Karpas-422 (cell line): Measurements from ENCODE around the gene CCDC91. TPM values are rescaled to one million over a fixed set of nuclear protein-coding genes. Genes with fewer than 3 reads are reported as not detected.

Experiments
- DNase-seq: peaks from one replicate; pipeline ENCODE4 v3.0.0-alpha.2; 2015
- H2AFZ ChIP-seq: fragments of 200-600 bp; sonication (generic); 2 replicates; pipeline ENCODE4 v1.6.1; 2014; ENCODE audit warnings: antibody characterized with exemption, low read length, mixed read lengths
- H3K27ac ChIP-seq: fragments of 200-600 bp; sonication (generic); 2 replicates; pipeline ENCODE4 v1.5.1; 2014; ENCODE audit warnings: mild to moderate bottlenecking, low read length, moderate library complexity
- H3K27me3 ChIP-seq: fragments of 200-600 bp; sonication (generic); 2 replicates; pipeline ENCODE4 v1.6.1; 2014; ENCODE audit warnings: low read length, mixed read lengths
- H3K36me3 ChIP-seq: fragments of 200-600 bp; sonication (generic); 2 replicates; pipeline ENCODE4 v1.6.1; 2014; ENCODE audit warnings: low read length, mixed read lengths; ENCODE audit not compliant: insufficient read depth
- H3K4me1 ChIP-seq: fragments of 200-600 bp; sonication (generic); 2 replicates; pipeline ENCODE4 v1.6.1; 2014; ENCODE audit warnings: mild to moderate bottlenecking, low read length, mixed read lengths
- H3K4me2 ChIP-seq: fragments of 200-600 bp; sonication (generic); 2 replicates; pipeline ENCODE4 v1.6.1; 2014; ENCODE audit warnings: low read length, low read depth, mild to moderate bottlenecking; ENCODE audit not compliant: poor library complexity, severe bottlenecking
- H3K4me3 ChIP-seq: fragments of 200-600 bp; sonication (generic); 2 replicates; pipeline ENCODE4 v1.5.1; 2014; ENCODE audit warnings: mild to moderate bottlenecking, antibody characterized with exemption, low read length, mixed read lengths
- H3K79me2 ChIP-seq: fragments of 200-600 bp; sonication (generic); 2 replicates; pipeline ENCODE4 v1.6.1; 2014; ENCODE audit warnings: mild to moderate bottlenecking, low read length, mixed read lengths
- H3K9ac ChIP-seq: fragments of 200-600 bp; sonication (generic); 2 replicates; pipeline ENCODE4 v1.6.0; 2014; ENCODE audit warnings: low read length
- H3K9me2 ChIP-seq: fragments of 200-600 bp; sonication (generic), shearing (Covaris generic); replicated peaks from 2 replicates; pipeline ENCODE4 v1.6.0; 2014; ENCODE audit warnings: mild to moderate bottlenecking, low read length, moderate library complexity; ENCODE audit not compliant: insufficient read depth
- H3K9me3 ChIP-seq: fragments of 300-700, 200-600 bp; sonication (generic); 2 replicates; pipeline ENCODE4 v1.6.1; 2014; ENCODE audit warnings: low read length, mixed read lengths
- H4K20me1 ChIP-seq: fragments of 200-600 bp; sonication (generic); 2 replicates; pipeline ENCODE4 v1.6.1; 2014; ENCODE audit warnings: mild to moderate bottlenecking, antibody characterized with exemption, low read length, low read depth; ENCODE audit not compliant: insufficient read depth
- total RNA-seq: library from RNA; depleted of rRNA; stranded (reverse); fragments of >200 nt; shearing (Covaris generic); gene quantifications from 2 replicates; pipeline ENCODE4 v1.2.3, GENCODE V29; 2014; ENCODE audit warnings: low replicate concordance

The CCDC91 gene
- total RNA-seq, 1 experiment from 2014 or later, result 115 TPM

DNA sequence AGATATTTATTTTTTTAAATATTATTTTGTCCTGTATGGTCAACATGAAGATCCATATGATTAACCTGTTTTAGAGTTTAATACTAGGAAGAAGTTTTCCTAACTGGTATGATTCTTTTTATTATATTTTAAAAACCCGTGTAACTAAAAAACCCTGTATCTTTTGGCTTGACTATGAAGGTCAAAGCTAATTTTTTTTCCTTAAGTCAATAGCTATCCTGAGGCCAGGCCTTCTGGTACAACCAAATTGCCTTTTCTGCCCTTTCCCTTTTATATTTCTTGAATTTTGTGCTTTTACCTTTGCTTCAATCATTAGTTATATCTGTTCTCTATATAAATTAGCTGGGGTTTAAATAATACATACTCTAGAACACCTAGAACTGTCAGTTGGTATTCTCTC is 30.6 kb upstream of the CCDC91 start:
- H3K27me3 ChIP-seq, result 0 out of 2 replicates have a peak, but pooled peaks cover 5% of the 10 kb centered on the region
- H2AFZ ChIP-seq, result no peak overlapping the region
- H3K4me3 ChIP-seq, result no peak overlapping the region
- no peaks in the 10 kb centered on the region for H3K4me1 ChIP-seq
- H3K27ac ChIP-seq, result no peak overlapping the region
- H3K9me2 ChIP-seq, result no peaks in the 10 kb centered on the region
- no peak overlapping the region for H3K4me2 ChIP-seq
- H3K36me3 ChIP-seq, result no peaks in the 10 kb centered on the region
- H3K9me3 ChIP-seq, result no peaks in the 10 kb centered on the region
- H4K20me1 ChIP-seq, result no peaks in the 10 kb centered on the region
- no peak for DNase-seq
- no peak overlapping the region for H3K9ac ChIP-seq
- H3K79me2 ChIP-seq, result no peaks in the 10 kb centered on the region

DNA sequence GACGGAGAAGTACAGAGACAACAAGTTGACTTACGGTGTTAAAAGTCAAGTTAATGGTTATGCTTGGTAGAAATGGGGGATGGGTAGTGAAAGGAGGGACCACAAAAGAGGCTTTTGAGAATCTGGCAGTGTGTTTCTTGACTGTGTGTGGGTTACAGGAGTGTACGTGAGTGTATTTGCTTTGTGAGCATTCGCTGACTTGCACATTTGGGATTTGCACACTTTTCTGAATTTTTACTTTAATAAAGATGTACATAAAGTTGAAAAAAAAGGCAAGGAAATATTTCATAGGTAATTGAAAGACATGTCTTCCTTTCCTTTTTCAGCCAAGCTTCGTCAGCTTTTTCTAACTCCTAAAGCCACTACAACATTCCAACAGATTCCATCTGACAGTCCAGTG is 28.6 kb upstream of the CCDC91 start:
- H3K79me2 ChIP-seq, result no peaks in the 10 kb centered on the region
- H3K4me1 ChIP-seq, result no peaks in the 10 kb centered on the region
- no peaks in the 10 kb centered on the region for H3K36me3 ChIP-seq
- H3K4me3 ChIP-seq, result no peak overlapping the region
- H3K9ac ChIP-seq, result no peak overlapping the region
- H3K27me3 ChIP-seq, result 0 out of 2 replicates have a peak, but pooled peaks cover 5% of the 10 kb centered on the region
- no peak overlapping the region for H3K4me2 ChIP-seq
- no peak for DNase-seq
- H4K20me1 ChIP-seq, result no peaks in the 10 kb centered on the region
- H3K9me3 ChIP-seq, result no peaks in the 10 kb centered on the region
- no peak overlapping the region for H3K27ac ChIP-seq
- no peaks in the 10 kb centered on the region for H3K9me2 ChIP-seq
- no peak overlapping the region for H2AFZ ChIP-seq

DNA sequence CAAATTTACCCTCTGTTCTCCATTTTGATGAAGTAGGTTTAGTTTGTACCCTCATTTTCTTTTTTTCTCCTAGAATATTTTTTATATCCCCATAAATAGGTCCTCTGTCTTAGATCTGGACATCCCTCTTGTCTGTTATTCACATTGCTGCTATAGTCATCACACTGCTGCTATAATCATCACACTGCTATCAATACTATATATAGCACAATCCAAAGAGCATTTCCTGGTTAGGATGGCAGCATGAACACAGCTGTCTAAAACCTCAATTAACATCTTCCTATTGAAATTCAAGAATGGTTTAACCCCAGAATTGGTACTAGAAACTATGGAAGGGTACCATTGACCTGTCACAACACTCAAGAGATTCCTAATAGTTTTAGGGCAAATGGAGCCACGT is 27.6 kb upstream of the CCDC91 start:
- H3K9ac ChIP-seq, result no peak overlapping the region
- no peaks in the 10 kb centered on the region for H4K20me1 ChIP-seq
- H3K36me3 ChIP-seq, result no peaks in the 10 kb centered on the region
- H3K4me1 ChIP-seq, result no peaks in the 10 kb centered on the region
- no peak overlapping the region for H2AFZ ChIP-seq
- H3K4me2 ChIP-seq, result no peak overlapping the region
- no peaks in the 10 kb centered on the region for H3K9me3 ChIP-seq
- DNase-seq, result no peak
- 0 out of 2 replicates have a peak, but pooled peaks cover 5% of the 10 kb centered on the region for H3K27me3 ChIP-seq
- no peak overlapping the region for H3K4me3 ChIP-seq
- H3K79me2 ChIP-seq, result no peaks in the 10 kb centered on the region
- no peaks in the 10 kb centered on the region for H3K9me2 ChIP-seq
- no peak overlapping the region for H3K27ac ChIP-seq

DNA sequence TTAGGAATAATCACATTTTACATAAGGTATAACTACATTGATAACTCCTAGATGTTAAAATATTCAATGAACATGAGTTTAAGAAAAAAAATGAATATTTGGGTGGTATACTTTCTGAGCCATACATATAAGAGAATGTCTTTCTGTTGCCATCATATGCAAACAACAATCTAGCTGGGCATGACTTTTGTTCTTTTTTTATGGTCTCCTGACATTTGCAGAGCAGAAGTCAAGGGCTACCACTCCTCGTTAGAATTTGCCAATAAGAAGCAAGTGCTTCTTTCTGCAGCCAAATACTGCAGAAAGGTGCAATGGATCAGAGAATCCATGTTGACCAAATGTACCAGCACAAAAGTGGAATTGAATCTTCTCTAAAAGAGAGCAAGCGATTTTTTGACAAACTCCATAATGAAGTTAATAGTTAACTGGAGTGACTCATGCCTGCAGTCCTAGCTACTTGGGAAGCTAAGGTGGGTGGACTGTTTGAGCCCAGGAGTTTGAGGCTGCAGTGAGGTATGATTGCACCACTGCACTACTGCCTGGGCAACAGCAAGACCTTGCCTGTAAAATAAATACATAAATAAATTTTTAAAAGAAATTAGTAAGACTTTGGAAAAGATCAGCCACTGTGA is 25.5 kb upstream of the CCDC91 start:
- Histone ChIP-seq H3K9me2 (no peaks in the 10 kb centered on the region), H3K4me2 (no peak overlapping the region), H3K27me3 (no peaks in the 10 kb centered on the region), H3K27ac (no peak overlapping the region), H3K79me2 (no peaks in the 10 kb centered on the region), H2AFZ (no peak overlapping the region), H3K36me3 (no peaks in the 10 kb centered on the region), H4K20me1 (no peaks in the 10 kb centered on the region), H3K4me3 (no peak overlapping the region), H3K9ac (no peak overlapping the region), H3K4me1 (no peaks in the 10 kb centered on the region), H3K9me3 (no peaks in the 10 kb centered on the region)
- no peak for DNase-seq

DNA sequence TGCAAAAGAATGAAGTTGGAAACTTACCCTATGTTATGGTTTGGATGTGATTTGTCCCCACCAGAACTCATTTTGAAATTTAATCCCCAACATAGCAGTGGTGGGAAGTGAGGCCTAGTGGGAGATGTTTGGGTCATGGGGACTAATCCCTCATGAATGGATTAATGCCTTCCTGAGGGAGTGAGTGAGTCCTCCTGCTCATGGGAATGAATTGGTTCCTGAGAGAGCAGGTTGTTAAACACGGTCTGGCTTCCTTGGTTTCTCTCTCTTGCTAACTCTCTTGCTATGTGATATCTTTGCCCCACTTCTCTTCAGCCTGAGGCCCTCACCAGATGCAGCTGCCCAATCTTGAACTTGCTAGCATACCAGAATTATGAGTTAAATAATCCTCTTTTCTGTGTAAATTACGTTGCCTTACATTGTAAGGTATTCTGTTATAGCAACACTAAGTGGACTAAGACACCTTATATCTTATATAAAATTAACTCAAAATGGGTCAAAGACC is 22.2 kb upstream of the CCDC91 start:
- Histone ChIP-seq H3K4me3 (no peak overlapping the region), H3K9me2 (no peaks in the 10 kb centered on the region), H3K9me3 (no peaks in the 10 kb centered on the region), H3K36me3 (no peaks in the 10 kb centered on the region), H3K4me2 (no peak overlapping the region), H3K4me1 (no peaks in the 10 kb centered on the region), H3K79me2 (no peaks in the 10 kb centered on the region), H2AFZ (no peak overlapping the region), H3K27me3 (no peaks in the 10 kb centered on the region), H3K9ac (no peak overlapping the region), H3K27ac (no peak overlapping the region), H4K20me1 (no peaks in the 10 kb centered on the region)
- no peak for DNase-seq

DNA sequence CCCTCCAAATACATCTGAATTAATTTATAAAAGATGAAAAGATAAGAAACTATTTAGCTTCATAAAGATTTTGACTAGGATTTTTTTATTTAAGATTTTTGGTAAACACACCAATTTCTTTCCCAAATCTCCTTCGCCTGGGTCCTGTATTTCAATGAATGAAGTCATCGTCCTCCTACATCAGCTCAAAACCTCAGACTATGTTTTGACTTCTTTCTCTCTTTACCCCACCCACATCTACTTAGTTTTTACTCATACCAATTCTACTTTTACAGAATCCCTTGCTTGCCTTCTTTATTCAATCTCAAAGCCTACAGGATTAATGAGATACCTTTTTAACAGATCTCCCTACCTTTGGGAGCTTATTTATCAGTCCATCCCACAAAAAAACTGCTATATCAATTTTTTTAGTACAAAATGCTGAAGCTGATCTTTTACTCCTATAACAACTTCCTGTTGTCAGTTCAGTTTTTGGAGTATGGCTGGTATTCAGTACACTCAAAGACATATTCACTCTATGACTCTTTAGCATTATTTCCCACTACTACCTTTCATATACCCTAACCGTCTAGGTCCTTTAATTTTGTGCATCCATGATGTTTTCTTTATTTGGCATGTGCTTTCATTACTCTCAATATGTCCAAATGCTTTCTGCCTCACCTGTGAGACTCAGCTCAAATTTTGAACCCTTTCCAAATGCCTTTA is 18.7 kb upstream of the CCDC91 start:
- Histone ChIP-seq H2AFZ (no peak overlapping the region), H3K4me1 (no peaks in the 10 kb centered on the region), H3K9me2 (no peaks in the 10 kb centered on the region), H3K79me2 (no peaks in the 10 kb centered on the region), H3K27me3 (0 out of 2 replicates have a peak, but pooled peaks cover 3% of the 10 kb centered on the region), H3K4me2 (no peak overlapping the region), H3K9ac (no peak overlapping the region), H3K36me3 (no peaks in the 10 kb centered on the region), H3K27ac (no peak overlapping the region), H3K9me3 (no peaks in the 10 kb centered on the region), H4K20me1 (no peaks in the 10 kb centered on the region), H3K4me3 (no peak overlapping the region)
- DNase-seq, result no peak

DNA sequence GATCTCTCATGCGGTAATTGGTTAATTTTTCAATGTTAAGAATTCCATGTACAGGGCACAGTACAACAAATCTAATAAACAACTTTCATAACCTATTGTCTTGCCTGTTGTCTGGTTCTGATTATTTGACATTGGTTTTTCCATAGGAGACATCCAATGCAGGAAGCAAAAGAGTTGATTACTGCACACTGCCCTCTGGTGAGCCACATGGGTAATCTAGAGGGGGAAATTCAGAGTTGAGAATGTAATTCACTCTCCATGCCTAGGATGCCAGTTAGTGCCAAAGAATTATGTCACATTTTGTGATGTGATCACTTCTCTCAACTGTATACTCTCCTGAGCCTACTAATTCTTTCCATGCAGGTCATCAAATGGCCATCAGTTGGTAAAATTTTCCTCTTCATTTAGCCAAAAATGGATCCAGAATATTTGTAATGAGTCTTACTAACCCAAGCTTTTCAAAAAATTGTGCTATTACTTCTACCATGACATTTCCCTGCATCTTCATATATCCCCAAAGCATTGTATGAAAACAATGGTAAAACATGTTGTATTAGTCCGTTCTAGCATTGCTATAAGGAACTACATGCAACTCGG is 17.7 kb upstream of the CCDC91 start:
- Histone ChIP-seq H2AFZ (no peak overlapping the region), H3K36me3 (no peaks in the 10 kb centered on the region), H3K27ac (no peak overlapping the region), H3K4me3 (no peak overlapping the region), H4K20me1 (no peaks in the 10 kb centered on the region), H3K27me3 (0 out of 2 replicates have a peak, but pooled peaks cover 3% of the 10 kb centered on the region), H3K4me2 (no peak overlapping the region), H3K79me2 (no peaks in the 10 kb centered on the region), H3K9me3 (no peaks in the 10 kb centered on the region), H3K9me2 (no peaks in the 10 kb centered on the region), H3K9ac (no peak overlapping the region), H3K4me1 (no peaks in the 10 kb centered on the region)
- DNase-seq, result peak; percentile 60

DNA sequence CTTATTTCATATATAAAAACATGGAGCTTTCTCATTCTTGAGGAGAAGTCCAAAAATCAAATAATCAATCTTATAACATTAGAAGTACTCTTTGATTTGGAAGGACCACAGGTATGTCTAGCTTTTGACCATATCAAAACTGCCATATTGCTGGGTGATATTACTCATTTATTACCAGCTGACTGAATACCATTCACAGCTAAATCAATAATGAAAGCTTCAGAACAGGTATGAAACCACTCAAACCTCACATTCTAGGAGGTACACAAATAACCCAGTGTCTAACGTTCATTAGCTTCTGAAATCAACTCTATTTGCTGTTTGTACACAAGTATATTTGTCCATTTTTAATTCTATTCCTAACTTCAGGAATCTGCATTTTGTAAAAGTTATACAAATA is 16.8 kb upstream of the CCDC91 start:
- H4K20me1 ChIP-seq, result no peaks in the 10 kb centered on the region

More for the DNA sequence above, 16.8 kb upstream of the CCDC91 start:
- Histone ChIP-seq H3K27ac (no peak overlapping the region), H3K9me2 (no peaks in the 10 kb centered on the region), H3K36me3 (no peaks in the 10 kb centered on the region), H2AFZ (no peak overlapping the region), H3K9me3 (no peaks in the 10 kb centered on the region), H3K9ac (no peak overlapping the region), H3K4me1 (no peaks in the 10 kb centered on the region), H3K4me2 (no peak overlapping the region), H3K79me2 (no peaks in the 10 kb centered on the region), H3K4me3 (no peak overlapping the region), H3K27me3 (0 out of 2 replicates have a peak, but pooled peaks cover 3% of the 10 kb centered on the region)
- DNase-seq, result no peak
